HepG2 (cell line): ENCODE measurements around the gene MAGI1.

Experiments
- ESRRA ChIP-seq: sonication (generic); formaldehyde crosslinking; IDR thresholded peaks from 2 replicates; pipeline ENCODE4 v1.5.1; 2020; ENCODE audit warnings: mild to moderate bottlenecking, low read depth, missing genetic modification reagents
- JUNB ChIP-seq: sonication (generic); formaldehyde crosslinking; IDR thresholded peaks from 2 replicates; pipeline ENCODE4 v1.8.0; 2022; ENCODE audit warnings: missing genetic modification reagents, mild to moderate bottlenecking, borderline replicate concordance
- RFX5 ChIP-seq: IDR thresholded peaks from 2 replicates; pipeline ENCODE4 v1.6.1; 2011; ENCODE audit warnings: low read depth, low read length, improper control_type of control experiment
- ZNF629 ChIP-seq: sonication (generic); formaldehyde crosslinking; conservative IDR thresholded peaks from 2 replicates; pipeline ENCODE4 v1.5.0; 2020; ENCODE audit warnings: missing genetic modification reagents
- TF ChIP-seq, protein P1 (sequence below): sonication (generic); formaldehyde crosslinking; IDR thresholded peaks from 2 replicates; pipeline ENCODE4 v1.8.1; 2022; ENCODE audit warnings: low read depth, mild to moderate bottlenecking, missing genetic modification reagents
- TF ChIP-seq, protein P2 (sequence below): conservative IDR thresholded peaks from 2 replicates; pipeline ENCODE4 v1.6.1; 2018; ENCODE audit warnings: missing genetic modification reagents

DNA sequence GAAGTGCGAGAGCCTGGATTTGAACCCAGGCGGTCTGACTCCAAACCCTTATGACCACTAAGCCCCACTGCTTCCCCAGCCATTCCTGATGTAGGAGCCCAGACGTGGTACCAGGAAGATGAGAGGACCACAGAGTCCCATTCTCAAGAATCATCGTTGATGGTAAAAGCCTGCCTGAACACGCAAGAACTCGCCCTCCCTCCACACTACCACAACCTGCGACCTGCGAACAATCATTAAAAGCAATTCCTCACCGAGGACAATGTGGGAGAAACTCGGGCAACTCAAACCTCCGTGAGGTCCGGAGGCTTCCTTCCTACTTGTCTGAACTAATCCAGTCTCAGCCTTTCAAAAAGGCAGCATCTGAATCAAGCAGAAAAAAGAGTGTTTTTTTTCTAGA is 10.3 kb downstream of the MAGI1 start:
- TF ChIP-seq ESRRA (CRISPR knock-in tag) (no peak), ZNF629 (CRISPR knock-in tag) (no peak), RFX5 (no peak), JUNB (CRISPR knock-in tag) (no peak)
- TF ChIP-seq, protein P1, sequence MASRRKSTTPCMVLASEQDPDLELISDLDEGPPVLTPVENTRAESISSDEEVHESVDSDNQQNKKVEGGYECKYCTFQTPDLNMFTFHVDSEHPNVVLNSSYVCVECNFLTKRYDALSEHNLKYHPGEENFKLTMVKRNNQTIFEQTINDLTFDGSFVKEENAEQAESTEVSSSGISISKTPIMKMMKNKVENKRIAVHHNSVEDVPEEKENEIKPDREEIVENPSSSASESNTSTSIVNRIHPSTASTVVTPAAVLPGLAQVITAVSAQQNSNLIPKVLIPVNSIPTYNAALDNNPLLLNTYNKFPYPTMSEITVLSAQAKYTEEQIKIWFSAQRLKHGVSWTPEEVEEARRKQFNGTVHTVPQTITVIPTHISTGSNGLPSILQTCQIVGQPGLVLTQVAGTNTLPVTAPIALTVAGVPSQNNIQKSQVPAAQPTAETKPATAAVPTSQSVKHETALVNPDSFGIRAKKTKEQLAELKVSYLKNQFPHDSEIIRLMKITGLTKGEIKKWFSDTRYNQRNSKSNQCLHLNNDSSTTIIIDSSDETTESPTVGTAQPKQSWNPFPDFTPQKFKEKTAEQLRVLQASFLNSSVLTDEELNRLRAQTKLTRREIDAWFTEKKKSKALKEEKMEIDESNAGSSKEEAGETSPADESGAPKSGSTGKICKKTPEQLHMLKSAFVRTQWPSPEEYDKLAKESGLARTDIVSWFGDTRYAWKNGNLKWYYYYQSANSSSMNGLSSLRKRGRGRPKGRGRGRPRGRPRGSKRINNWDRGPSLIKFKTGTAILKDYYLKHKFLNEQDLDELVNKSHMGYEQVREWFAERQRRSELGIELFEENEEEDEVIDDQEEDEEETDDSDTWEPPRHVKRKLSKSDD (CRISPR knock-in tag), result no peak
- TF ChIP-seq, protein P2, sequence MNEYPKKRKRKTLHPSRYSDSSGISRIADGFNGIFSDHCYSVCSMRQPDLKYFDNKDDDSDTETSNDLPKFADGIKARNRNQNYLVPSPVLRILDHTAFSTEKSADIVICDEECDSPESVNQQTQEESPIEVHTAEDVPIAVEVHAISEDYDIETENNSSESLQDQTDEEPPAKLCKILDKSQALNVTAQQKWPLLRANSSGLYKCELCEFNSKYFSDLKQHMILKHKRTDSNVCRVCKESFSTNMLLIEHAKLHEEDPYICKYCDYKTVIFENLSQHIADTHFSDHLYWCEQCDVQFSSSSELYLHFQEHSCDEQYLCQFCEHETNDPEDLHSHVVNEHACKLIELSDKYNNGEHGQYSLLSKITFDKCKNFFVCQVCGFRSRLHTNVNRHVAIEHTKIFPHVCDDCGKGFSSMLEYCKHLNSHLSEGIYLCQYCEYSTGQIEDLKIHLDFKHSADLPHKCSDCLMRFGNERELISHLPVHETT (CRISPR knock-in tag), result no peak
